NCI-H1048 (cell line): ENCODE measurements around the gene GLIS1.
"Not testable (repeated sequence)": the region's sequence is repeated elsewhere in the genome, so short reads cannot be mapped to it uniquely, and the experiment has no call there.

ENCODE experiments used
- DNase-seq: peaks from one replicate; lab custom pipeline; 2025; lab: John Stamatoyannopoulos, UW

The GLIS1 gene

GRCh38 chr1:53739109-53739681, at the start of gene GLIS1:
TSS of gene GLIS1 (minus strand) at chr1:53739164. CDS start at chr1:53738064, 1,100 bp downstream.
- peak; percentile 55 for DNase-seq

DNA sequence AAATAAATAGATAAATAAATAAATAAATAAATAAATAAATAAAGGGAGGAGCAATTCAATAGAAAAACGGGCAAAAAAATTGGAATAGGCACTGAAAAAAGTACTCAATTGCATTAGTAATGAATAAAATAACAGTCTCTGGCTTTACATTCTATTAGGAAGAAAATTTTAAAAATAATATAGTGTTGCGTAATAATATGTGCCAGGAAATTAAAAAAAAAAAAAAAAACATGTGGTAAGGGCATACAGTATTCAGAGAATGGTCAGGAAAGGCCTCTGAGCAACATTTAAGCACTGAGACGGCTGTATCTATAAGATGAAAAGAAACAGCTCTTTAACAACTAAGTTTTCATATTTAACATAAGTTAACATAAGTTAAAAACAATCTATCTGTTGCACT, 48.7 kb upstream of the GLIS1 start:
- DNase-seq = no peak

- no peak for DNase-seq
Observed at GRCh38 chr1:53783056-53783455, 44.1 kb upstream of the GLIS1 start.

GRCh38 chr1:53781654-53782053, 42.7 kb upstream of the GLIS1 start:
- no peak for DNase-seq

- no peak for DNase-seq
Observed at GRCh38 chr1:53777272-53777671, 38.3 kb upstream of the GLIS1 start.

DNA sequence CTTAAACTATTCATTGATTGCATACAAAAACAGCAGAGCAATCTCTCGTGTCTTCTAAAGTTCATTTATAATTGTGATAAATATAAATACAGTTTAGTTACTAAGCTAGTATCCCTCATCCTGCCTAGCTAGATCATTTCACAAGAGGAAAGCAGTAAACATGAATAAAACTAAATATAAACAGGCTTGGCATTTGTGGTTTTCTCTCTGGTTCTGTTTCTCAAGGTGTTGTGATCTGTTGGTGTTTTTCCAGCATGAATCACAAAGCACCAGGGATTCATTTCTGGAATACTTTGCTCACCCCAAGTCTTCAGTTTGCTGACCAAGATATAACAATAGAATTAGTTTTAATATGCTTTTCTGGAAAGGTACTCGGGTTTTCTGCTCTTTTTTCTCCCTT, 32.7 kb upstream of the GLIS1 start:
- DNase-seq = no peak

- no peak for DNase-seq
Observed at GRCh38 chr1:53769780-53770179, 30.8 kb upstream of the GLIS1 start.

DNA sequence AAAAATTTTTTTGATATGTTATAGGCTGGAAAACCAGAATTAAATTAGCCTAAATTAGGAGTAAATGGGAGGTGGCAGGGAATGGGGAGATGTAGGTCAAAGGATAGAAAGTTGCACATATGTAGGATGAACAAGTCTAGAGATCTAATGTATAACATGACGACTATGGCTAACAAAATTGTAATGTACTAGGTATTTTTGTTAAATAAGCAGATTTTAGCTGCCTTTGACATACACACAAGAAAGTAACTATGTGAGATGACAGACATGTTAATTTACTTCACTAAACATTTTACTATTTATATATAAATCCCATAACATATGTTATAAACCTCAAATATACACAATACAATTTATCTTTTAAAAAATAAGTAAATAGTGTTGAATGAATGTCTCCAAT, 30.2 kb upstream of the GLIS1 start:
- DNase-seq = no peak

- no peak for DNase-seq
Observed at GRCh38 chr1:53766831-53767405, 28.0 kb upstream of the GLIS1 start.

- DNase-seq = no peak
Observed at GRCh38 chr1:53766194-53766742, 27.3 kb upstream of the GLIS1 start.

DNA sequence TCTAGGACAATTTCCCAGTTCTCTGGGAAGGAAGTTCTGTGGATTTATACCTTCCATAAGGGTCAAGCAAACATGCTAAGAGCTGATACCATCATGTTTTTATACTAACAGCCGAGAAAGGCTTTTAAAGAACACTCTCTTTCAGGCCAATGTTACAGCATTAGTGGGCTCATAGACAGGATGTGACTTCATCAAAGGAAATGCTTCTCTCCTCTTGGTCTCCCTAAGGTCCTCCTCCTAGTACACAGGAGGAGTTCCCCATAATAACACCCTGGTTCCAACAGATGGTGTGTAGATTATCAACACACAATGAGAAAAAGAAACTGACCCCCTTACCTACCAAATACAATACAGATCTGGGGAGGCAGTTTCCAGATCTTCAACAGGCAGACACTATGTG, 26.7 kb upstream of the GLIS1 start:
- no peak for DNase-seq

DNA sequence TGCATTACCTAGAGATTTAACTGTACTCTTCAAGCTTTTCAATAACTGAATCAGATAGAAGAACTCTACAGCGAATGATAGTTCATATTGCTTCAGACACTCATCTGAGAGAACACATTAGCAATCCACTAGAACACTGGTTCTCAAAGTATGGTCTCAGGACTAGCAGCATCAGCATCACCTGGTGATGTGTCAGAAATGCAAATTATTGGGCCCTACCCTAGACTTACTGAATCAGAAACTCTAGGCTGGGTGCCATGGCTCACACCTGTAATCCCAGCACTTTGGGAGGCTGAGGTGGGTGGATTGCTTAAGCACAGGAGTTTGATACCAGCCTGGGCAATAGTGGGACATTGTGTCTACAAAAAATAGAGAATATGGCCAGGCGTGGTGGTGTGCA, 24.9 kb upstream of the GLIS1 start:
- no peak for DNase-seq

DNA sequence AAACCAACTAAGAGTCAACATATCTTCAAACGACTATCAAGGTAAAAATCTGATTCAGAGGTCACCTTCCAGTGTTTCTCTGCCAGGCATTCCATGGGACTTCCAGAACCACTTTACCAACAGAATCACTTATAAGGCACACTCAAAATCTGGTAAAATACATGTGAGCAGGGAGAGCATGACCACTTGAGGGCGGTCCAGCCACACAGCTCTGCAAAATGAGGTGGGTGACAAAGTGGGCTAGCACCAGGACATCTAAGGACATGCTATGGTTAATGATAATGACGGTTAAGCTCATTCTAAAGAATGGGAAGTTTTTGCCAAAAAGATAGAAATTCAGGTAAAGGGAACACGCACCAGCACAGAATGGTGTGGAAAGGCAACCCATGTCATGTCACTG, 24.5 kb upstream of the GLIS1 start:
- no peak for DNase-seq

DNA sequence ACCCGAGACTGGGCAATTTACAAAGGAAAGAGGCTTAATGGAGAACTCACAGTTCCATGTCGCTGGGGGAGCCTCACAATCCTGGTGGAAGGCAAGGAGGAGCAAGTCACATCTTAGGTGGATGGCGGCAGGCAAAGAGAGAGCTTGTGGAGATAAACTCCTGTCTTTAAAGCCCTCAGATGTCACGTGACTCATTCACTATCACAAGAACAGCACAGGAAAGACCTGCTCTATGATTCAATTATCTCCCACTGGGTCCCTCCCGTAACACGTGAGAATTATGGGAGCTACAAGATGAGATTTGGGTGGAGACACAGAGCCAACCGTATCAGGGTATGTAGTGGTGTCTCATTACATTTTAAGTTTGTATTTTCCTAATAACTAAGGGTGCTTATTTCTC, 21.5 kb upstream of the GLIS1 start:
- not testable (repeated sequence) for DNase-seq

GRCh38 chr1:53755874-53756273, 16.9 kb upstream of the GLIS1 start:
- DNase-seq = no peak

GRCh38 chr1:53754484-53755312, 15.7 kb upstream of the GLIS1 start:
- DNase-seq = no peak

DNA sequence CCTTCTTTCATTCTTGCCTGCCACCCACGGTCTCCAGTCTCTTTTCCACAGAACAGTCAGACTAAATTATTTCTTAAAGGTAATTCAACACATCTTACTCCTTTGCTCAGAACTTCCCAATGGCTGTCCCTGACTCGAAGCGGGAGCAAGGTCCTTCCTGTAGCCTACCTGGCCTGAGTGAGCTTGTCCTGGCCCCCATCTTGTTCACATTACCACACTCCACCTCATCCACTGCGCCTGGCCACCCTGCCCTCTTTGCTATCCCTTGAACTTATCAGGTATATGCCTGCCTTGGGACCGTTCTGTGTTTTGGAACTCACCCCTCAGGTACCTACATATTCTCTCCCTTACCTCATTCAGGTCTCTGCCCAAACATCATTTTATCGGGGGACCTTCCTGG, 13.3 kb upstream of the GLIS1 start:
- DNase-seq = no peak

- DNase-seq = no peak
Observed at GRCh38 chr1:53747841-53748240, 8.9 kb upstream of the GLIS1 start.

DNA sequence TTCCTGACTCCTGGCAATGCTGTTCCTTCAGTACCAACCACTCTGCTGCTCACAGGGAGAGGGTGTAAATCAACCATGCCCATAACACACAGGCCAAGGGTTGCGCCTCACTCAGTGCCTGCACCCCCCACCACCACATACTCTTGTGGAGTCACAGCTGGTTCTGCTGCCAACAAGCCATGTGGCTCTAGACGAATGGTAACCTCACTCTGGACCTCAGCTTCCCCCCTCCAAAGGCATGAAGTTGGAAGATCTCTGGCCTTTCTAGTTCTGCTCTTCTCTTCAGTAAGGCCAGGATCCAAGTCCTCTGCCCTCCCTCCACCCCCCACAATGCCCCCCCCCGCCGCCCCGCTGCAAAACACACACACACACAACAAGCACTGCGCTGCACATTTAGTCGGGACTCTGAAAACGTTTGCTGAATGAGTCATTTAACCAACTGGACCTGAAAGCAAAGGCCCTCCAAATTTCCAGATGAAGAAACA, 1.7 kb upstream of the GLIS1 start:
- DNase-seq = no peak

DNA sequence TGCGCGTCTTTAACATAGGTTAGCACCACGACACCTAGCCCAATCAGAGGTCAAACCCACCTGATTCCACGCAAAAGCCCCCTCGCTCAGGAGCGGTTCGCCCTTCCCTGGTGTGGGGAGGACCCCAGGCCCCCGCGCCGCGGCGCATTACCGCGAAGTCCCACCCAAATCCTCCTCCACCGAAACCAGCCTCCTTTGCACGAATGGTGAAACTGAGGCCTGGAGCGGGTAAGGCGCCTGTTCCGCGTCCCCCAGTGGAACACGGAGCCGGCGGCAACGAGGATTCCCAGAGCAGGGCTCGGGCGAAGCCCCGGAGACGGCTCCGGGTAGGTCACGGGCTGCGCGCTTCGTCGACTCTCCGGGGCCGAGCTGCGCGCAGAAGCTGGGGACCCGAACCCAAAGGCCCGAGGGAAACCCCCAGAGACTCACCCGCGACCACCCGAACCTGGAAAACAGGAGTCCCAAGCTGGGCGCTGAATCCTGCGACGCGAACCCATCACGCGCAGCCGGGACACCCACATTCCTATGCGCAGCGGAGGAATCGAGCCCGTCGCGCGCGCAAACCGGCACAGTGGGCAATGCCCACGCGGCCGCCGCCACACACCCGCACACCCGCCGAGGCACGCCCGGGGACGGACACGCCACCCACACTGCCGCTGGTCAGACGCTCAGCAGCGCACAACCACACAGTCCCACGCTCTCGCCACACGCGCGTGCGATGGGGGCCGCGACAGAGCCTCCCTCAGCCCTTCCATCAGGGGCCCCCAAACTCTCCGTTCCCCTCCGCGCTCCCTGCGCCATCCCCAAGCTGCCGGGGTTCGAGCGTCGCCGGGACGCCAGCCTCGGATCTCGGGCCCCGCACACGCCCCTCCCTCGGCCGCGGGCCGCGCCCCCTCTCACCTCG, 507 bp downstream of the GLIS1 start:
- no peak for DNase-seq

GRCh38 chr1:53737648-53738204, 1.2 kb downstream of the GLIS1 start:
- DNase-seq = no peak

DNA sequence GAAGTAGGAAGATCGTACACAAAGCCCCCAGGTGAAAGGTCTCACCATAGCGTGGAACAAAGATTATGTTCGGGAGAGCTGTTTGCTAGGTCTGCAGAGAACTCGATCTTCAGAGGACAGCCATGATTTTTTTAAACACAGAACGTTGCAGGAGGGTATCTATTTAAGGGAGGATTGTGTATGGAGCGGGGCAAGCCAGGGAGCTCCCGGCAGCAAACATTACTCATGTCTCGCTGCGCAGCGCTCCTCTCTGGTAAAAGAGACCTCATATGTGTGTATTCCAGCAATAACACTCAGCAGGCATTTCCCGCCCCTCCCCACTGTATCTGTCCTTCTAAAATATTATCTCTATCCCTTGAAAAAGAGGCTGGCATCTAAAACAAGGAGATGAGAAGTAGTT, 2.7 kb downstream of the GLIS1 start:
- DNase-seq = no peak
